Activated CD4-positive, alpha-beta T cell treated with anti-CD3 and anti-CD28 coated beads for 4 hours (primary cell): Measurements from ENCODE around the gene ADGRB3.
A peak's percentile ranks its signal among the peaks of the same experiment; 100 is the strongest.
"Not testable (repeated sequence)": the region's sequence is repeated elsewhere in the genome, so short reads cannot be mapped to it uniquely, and the experiment has no call there.

Experiments
- DNase-seq, 2 donors: peaks; one replicate each; pipeline ENCODE4 v3.0.0-alpha.2; 2020

The ADGRB3 gene

GRCh38 chr6:68838571-68838970, 203.5 kb downstream of the ADGRB3 start:
- no peak for DNase-seq

GRCh38 chr6:68852791-68853190, 217.7 kb downstream of the ADGRB3 start:
- DNase-seq = no peak

- no peak for DNase-seq
Measured at GRCh38 chr6:68859233-68859632, 224.2 kb downstream of the ADGRB3 start.

- no peak for DNase-seq
Measured at GRCh38 chr6:68868646-68869045, 233.6 kb downstream of the ADGRB3 start.

GRCh38 chr6:68873236-68873635, 238.2 kb downstream of the ADGRB3 start:
- no peak for DNase-seq

- no peak for DNase-seq
Measured at GRCh38 chr6:68874747-68875146, 239.7 kb downstream of the ADGRB3 start.

- DNase-seq = no peak
Measured at GRCh38 chr6:68875403-68875802, 240.3 kb downstream of the ADGRB3 start.

GRCh38 chr6:68876792-68877493, 241.9 kb downstream of the ADGRB3 start:
- DNase-seq = no peak

- no peak for DNase-seq
Measured at GRCh38 chr6:68880050-68880813, 245.2 kb downstream of the ADGRB3 start.

- DNase-seq = not testable (repeated sequence)
Measured at GRCh38 chr6:68883325-68883724, 248.2 kb downstream of the ADGRB3 start.

GRCh38 chr6:68891419-68891818, 256.3 kb downstream of the ADGRB3 start:
- DNase-seq = no peak

- no peak for DNase-seq
Measured at GRCh38 chr6:68892452-68892851, 257.4 kb downstream of the ADGRB3 start.

GRCh38 chr6:68895929-68896328, 260.8 kb downstream of the ADGRB3 start:
- DNase-seq = no peak

- DNase-seq = no peak
Measured at GRCh38 chr6:68901044-68901443, 266.0 kb downstream of the ADGRB3 start.

- DNase-seq = no peak
Measured at GRCh38 chr6:68911334-68911733, 276.3 kb downstream of the ADGRB3 start.

GRCh38 chr6:68911811-68912210, 276.7 kb downstream of the ADGRB3 start:
- no peak for DNase-seq

GRCh38 chr6:68912805-68913204, 277.7 kb downstream of the ADGRB3 start:
- not testable (repeated sequence) for DNase-seq

GRCh38 chr6:68915586-68915985, 280.5 kb downstream of the ADGRB3 start:
- no peak for DNase-seq

- no peak for DNase-seq
Measured at GRCh38 chr6:68919537-68919936, 284.5 kb downstream of the ADGRB3 start.

GRCh38 chr6:68941345-68941744, 306.3 kb downstream of the ADGRB3 start:
- no peak for DNase-seq

- no peak for DNase-seq
Measured at GRCh38 chr6:68947721-68948120, 312.6 kb downstream of the ADGRB3 start.

GRCh38 chr6:68951270-68951669, 316.2 kb downstream of the ADGRB3 start:
- DNase-seq = no peak

GRCh38 chr6:68958327-68958726, 323.2 kb downstream of the ADGRB3 start:
- no peak for DNase-seq

GRCh38 chr6:68967549-68968300, 332.6 kb downstream of the ADGRB3 start:
- peak; percentile 35 to 40 for DNase-seq
